ENCODE measurements around the gene PKP3.

Gene PKP3

DNA sequence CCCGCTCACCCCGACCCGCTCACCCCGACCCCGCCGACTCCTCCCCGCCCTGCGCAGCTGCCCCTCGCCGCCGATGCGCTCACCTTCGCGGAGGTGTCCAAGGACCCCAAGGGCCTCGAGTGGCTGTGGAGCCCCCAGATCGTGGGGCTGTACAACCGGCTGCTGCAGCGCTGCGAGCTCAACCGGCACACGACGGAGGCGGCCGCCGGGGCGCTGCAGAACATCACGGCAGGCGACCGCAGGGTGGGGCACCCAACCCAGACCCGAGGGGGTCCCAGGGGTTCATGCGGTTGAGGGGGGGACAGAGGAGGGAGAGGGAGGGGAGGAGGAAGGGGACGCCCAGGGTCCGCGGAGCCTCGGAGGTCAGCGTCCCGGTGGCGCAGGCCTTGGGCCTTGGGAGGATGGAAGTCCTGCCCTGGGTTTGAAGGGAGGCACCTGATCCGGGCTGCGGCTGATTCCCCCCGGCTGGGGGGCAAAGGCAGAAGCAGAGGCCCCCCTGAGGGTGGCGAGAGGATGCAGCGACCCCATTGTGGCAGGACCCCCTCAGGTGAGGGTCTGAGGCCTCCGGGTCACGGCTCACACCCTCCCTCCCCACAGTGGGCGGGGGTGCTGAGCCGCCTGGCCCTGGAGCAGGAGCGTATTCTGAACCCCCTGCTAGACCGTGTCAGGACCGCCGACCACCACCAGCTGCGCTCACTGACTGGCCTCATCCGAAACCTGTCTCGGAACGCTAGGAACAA lies 9.2 kb downstream of the PKP3 start:
- Histone ChIP-seq H3K4me1 (ENCODE audit: control insufficient read depth, insufficient read depth, low read length) (peaks cover 11% of the 10 kb centered on the region), H3K36me3 (ENCODE audit: control insufficient read depth, insufficient read depth, low read length, severe bottlenecking) (no peaks in the 10 kb centered on the region), H3K27me3 (replicated peaks; ENCODE audit: control insufficient read depth, insufficient read depth, low read length) (no peaks in the 10 kb centered on the region), H3K4me3 (ENCODE audit: low read length) (no peak overlapping the region), H3K9ac (ENCODE audit: low read length) (no peak overlapping the region), H3K9me3 (ENCODE audit: control insufficient read depth, low read length) (no peaks in the 10 kb centered on the region)
- DNase-seq (ENCODE audit: low read depth), result no peak

DNA sequence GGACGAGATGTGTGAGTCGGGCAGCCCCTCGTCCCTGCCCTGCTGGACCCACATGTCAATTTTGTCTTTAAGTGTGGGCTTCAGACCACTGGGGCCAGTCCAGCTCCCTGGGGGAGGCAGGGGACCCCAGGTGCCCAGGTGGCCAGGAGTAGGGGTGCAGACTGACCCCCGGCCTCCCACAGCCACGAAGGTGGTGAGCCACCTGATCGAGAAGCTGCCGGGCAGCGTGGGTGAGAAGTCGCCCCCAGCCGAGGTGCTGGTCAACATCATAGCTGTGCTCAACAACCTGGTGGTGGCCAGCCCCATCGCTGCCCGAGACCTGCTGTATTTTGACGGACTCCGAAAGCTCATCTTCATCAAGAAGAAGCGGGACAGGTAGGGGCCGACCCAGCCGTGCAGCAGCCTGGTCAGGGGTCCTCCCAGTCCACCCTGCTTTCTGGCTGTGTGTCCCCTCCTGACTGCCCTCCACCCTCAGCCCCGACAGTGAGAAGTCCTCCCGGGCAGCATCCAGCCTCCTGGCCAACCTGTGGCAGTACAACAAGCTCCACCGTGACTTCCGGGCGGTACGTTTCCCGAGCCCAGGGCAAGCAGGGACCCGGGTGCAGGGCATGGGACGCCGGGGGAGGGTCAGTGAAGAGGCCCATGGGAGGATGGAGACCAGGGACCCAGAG lies 9.9 kb downstream of the PKP3 start:
- H3K4me1 ChIP-seq (ENCODE audit: control insufficient read depth, insufficient read depth, low read length), result peaks cover 11% of the 10 kb centered on the region
- no peaks in the 10 kb centered on the region for H3K9me3 ChIP-seq (ENCODE audit: control insufficient read depth, low read length)
- no peak overlapping the region for H3K9ac ChIP-seq (ENCODE audit: low read length)
- H3K4me3 ChIP-seq (ENCODE audit: low read length), result no peak overlapping the region
- DNase-seq (ENCODE audit: low read depth), result no peak
- no peaks in the 10 kb centered on the region for H3K36me3 ChIP-seq (ENCODE audit: control insufficient read depth, insufficient read depth, low read length, severe bottlenecking)
- no peaks in the 10 kb centered on the region for H3K27me3 ChIP-seq (replicated peaks; ENCODE audit: control insufficient read depth, insufficient read depth, low read length)

DNA sequence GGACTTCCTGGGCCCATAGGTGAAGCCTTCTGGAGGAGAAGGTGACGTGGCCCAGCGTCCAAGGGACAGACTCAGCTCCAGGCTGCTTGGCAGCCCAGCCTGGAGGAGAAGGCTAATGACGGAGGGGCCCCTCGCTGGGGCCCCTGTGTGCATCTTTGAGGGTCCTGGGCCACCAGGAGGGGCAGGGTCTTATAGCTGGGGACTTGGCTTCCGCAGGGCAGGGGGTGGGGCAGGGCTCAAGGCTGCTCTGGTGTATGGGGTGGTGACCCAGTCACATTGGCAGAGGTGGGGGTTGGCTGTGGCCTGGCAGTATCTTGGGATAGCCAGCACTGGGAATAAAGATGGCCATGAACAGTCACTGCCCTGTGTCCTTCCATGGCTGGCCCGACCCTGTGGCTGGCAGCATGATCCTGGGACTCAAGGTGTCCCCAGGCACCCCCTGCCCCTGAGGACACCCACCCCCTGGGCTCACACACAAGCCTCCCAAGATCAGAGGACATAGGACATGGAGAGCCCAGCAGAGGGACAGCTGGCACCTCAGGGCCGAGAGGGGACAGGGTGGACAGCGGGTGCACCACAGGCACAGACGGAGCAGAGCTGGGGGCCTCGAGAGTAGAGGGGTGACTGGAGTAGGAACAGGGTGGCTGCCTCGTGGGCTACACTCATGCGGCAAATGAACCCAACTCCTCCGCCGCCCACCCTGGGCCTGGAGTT lies 10.7 kb downstream of the PKP3 start:
- no peaks in the 10 kb centered on the region for H3K9me3 ChIP-seq (ENCODE audit: control insufficient read depth, low read length)
- H3K27me3 ChIP-seq (replicated peaks; ENCODE audit: control insufficient read depth, insufficient read depth, low read length), result peaks cover under 1% of the 10 kb centered on the region
- DNase-seq (ENCODE audit: low read depth), result no peak
- H3K36me3 ChIP-seq (ENCODE audit: control insufficient read depth, insufficient read depth, low read length, severe bottlenecking), result no peaks in the 10 kb centered on the region
- H3K9ac ChIP-seq (ENCODE audit: low read length), result peak overlapping the region; percentile 72
- no peak overlapping the region for H3K4me3 ChIP-seq (ENCODE audit: low read length)
- peaks cover 11% of the 10 kb centered on the region for H3K4me1 ChIP-seq (ENCODE audit: control insufficient read depth, insufficient read depth, low read length)

DNA sequence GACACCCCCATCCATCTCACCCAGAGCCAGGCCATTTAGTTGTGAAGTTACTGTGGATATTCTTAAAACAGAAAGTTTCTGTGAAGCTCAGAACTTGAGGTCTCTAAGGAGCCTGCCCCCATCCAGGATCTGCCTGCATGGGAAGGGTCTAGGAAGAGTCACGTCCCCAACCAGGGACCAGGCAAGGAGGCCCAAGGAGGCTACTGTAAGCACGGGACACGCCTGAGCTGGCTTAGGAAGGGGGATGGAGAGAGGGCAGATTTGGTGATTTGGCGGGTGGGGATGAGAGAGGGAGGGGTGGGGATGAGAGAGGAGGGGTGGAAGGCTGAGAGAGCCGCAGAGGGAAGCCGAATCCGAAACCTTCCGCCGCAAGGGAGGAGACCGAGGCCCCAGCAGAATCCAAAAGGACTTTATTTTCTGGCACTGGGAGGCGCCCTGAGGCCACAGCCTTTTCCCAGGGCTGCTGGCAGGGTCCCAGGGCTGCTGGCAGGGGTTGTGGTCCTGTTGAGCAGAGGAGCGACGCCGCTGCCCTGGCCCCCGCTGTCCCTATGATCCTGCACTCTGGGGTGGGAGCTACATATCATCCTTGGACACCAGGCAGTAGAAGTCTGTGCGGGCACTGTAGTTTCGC lies 11.4 kb downstream of the PKP3 start:
- Histone ChIP-seq H3K4me1 (ENCODE audit: control insufficient read depth, insufficient read depth, low read length) (peaks cover 11% of the 10 kb centered on the region), H3K9ac (ENCODE audit: low read length) (peak overlapping the region; percentile 73), H3K9me3 (ENCODE audit: control insufficient read depth, low read length) (no peaks in the 10 kb centered on the region), H3K4me3 (ENCODE audit: low read length) (peak overlapping the region; percentile 79), H3K36me3 (ENCODE audit: control insufficient read depth, insufficient read depth, low read length, severe bottlenecking) (no peaks in the 10 kb centered on the region), H3K27me3 (replicated peaks; ENCODE audit: control insufficient read depth, insufficient read depth, low read length) (peaks cover 6% of the 10 kb centered on the region)
- DNase-seq (ENCODE audit: low read depth), result no peak

DNA sequence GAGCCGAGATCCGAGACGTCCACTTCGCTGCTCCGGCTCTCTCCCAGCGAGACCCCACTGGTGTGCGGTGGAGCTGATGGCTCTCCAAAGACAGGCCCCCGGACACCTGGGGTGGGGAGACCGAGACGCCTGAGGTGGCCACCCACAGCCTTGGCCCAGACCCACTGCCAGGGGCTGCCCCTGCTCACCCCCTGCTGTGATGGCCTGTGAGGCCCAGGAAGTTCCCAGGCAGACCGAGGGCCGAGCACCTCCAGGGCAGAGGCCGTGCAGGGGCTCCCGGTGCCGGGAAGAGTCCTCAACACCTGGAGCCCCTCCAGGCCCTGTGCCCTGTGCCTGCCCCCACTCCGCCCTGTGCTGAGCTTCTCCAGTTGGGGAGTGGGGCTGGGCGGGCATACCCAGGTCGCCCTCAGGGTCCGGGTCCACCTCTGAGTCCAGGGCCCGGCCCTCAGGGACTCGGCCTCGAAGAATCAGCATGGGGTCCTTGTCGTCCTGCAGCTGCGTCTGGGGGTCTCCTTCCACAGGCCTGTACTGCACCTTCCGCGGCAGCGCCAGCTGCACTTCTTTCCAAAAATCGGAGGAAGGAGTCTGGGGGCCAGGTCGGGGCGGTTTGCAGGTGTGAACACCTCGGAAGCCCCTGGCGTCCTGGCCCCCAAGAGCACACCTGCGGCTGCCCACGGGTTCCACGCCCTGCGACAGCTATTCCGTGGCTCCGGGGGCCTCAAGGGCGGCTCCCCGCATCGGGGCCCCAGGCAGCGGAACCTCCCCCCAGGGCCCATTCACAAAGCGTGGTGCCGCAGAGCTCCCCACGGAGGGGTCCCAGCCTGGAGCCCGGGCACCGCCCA lies 12.2 kb downstream of the PKP3 start:
- DNase-seq (ENCODE audit: low read depth), result no peak
- peak overlapping the region; percentile 79 for H3K4me3 ChIP-seq (ENCODE audit: low read length)

DNA sequence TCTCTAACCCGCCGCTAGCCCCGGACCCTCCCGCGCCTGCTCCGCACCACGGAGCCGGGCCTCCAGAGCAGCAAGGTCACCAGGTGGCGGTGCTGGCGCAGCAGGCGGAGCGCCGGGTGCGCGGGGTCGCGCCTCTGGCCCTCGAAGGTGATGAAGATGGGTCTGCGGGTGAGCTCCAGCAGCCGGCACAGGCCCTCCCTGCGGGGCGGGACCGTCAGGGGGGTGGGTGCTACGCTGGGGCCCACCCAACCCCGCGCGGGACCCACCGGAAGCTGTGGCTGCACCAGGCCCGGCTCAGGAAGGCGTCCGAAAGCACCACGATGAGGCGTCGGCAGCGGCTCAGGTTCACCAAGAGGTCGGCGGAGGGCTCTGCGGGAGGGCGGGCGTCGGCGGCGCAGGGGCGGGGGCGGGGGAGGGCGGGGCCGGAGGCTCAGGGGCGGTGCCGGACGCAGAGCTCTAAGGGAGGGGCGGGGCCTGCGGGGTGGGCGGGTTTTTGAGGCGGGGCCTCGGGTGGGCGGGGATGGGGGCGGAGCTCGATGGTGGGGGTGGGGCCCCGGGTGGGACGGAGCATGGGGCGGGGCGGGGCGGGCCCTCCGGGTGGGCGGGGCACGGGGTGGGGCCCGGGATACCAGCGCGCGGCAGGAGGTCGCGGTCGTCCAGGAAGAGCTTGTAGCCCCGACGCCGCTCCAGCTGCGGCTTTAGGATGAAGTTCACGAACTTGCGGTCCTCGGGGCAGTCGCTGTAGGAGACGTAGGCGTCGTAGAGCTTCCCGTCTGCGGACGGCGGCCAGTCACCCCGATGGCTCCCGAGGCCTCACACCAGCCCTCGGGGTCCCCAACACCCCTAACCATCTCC lies 13.0 kb downstream of the PKP3 start:
- Histone ChIP-seq H3K9ac (ENCODE audit: low read length) (peak overlapping the region; percentile 73), H3K9me3 (ENCODE audit: control insufficient read depth, low read length) (no peaks in the 10 kb centered on the region), H3K4me3 (ENCODE audit: low read length) (peak overlapping the region; percentile 79), H3K36me3 (ENCODE audit: control insufficient read depth, insufficient read depth, low read length, severe bottlenecking) (no peaks in the 10 kb centered on the region), H3K27me3 (replicated peaks; ENCODE audit: control insufficient read depth, insufficient read depth, low read length) (peaks cover 6% of the 10 kb centered on the region), H3K4me1 (ENCODE audit: control insufficient read depth, insufficient read depth, low read length) (peaks cover 11% of the 10 kb centered on the region)
- peak; percentile 79 for DNase-seq (ENCODE audit: low read depth)

More for the DNA sequence above, 12.2 kb downstream of the PKP3 start:
- Histone ChIP-seq H3K9me3 (ENCODE audit: control insufficient read depth, low read length) (no peaks in the 10 kb centered on the region), H3K9ac (ENCODE audit: low read length) (peak overlapping the region; percentile 73), H3K36me3 (ENCODE audit: control insufficient read depth, insufficient read depth, low read length, severe bottlenecking) (no peaks in the 10 kb centered on the region), H3K27me3 (replicated peaks; ENCODE audit: control insufficient read depth, insufficient read depth, low read length) (peaks cover 6% of the 10 kb centered on the region), H3K4me1 (ENCODE audit: control insufficient read depth, insufficient read depth, low read length) (peaks cover 11% of the 10 kb centered on the region)

DNA sequence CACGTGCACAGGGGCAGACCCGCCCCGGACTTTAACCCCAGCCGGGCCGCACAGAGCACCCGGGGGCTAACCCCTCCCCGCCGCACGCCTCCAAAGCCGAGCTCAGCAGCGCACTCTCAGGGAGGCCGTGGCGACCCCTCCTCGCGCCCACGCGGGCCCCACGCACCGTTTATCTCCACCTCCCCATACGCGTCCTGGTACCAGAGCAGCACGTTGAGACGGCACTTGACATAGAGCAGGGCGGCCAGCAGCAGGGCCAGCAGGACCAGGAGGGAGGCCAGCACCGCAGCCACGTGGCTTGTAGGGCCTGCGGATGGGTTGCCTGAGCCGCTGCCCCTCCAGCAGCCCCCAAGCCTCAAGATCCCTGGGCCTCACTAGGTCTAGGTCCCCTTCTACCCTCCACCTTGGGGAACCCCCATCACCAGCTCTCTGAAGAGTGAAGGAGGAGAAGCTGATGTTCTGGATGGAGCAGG lies 13.7 kb downstream of the PKP3 start:
- Histone ChIP-seq H3K9me3 (ENCODE audit: control insufficient read depth, low read length) (no peaks in the 10 kb centered on the region), H3K27me3 (replicated peaks; ENCODE audit: control insufficient read depth, insufficient read depth, low read length) (peaks cover 6% of the 10 kb centered on the region), H3K4me1 (ENCODE audit: control insufficient read depth, insufficient read depth, low read length) (peaks cover 11% of the 10 kb centered on the region), H3K36me3 (ENCODE audit: control insufficient read depth, insufficient read depth, low read length, severe bottlenecking) (no peaks in the 10 kb centered on the region), H3K4me3 (ENCODE audit: low read length) (no peak overlapping the region), H3K9ac (ENCODE audit: low read length) (no peak overlapping the region)
- no peak for DNase-seq (ENCODE audit: low read depth)

DNA sequence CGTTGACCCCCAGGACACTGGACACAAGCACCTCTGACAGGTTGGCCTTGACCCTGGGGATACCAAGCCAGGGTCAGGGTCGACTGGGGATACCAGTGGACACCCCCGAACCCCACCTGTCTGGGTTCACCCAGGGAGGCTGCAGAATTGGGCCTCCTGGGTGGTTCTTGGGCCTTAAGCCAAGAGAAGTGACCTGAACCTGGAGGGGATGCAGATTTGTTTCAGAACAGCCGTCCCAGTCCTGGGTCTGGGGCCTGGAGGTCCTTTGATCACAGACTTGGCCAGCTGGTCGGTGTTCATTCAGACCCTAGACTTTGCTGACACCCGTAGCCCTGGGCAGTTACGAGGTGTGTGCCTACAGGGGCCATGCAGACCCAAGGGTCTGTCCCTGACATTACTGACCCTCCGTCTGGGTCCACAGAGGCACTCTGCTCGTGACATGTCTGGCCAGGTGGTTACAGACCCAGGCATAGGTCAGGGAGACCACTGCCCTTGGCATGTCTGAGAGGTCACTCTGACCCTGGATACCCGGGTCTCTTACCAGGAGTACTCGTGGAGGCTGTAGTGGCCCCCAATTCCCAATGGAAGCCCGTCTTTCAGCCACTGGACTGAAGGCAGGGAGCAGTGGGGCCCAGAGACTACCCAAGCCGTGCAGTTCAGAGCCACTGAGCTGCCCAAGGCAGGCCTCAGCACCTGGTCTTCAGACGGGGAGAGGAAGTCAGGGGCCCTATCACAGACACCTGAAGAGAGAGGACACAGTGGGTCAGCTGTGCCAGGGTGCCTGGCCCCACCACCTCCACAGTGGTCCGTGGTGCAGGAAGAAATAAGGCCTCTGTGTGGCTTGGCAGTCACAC lies 14.4 kb downstream of the PKP3 start:
- Histone ChIP-seq H3K36me3 (ENCODE audit: control insufficient read depth, insufficient read depth, low read length, severe bottlenecking) (no peaks in the 10 kb centered on the region), H3K9me3 (ENCODE audit: control insufficient read depth, low read length) (no peaks in the 10 kb centered on the region), H3K4me1 (ENCODE audit: control insufficient read depth, insufficient read depth, low read length) (peaks cover 11% of the 10 kb centered on the region), H3K4me3 (ENCODE audit: low read length) (no peak overlapping the region), H3K27me3 (replicated peaks; ENCODE audit: control insufficient read depth, insufficient read depth, low read length) (peaks cover 6% of the 10 kb centered on the region), H3K9ac (ENCODE audit: low read length) (no peak overlapping the region)
- DNase-seq (ENCODE audit: low read depth), result no peak

DNA sequence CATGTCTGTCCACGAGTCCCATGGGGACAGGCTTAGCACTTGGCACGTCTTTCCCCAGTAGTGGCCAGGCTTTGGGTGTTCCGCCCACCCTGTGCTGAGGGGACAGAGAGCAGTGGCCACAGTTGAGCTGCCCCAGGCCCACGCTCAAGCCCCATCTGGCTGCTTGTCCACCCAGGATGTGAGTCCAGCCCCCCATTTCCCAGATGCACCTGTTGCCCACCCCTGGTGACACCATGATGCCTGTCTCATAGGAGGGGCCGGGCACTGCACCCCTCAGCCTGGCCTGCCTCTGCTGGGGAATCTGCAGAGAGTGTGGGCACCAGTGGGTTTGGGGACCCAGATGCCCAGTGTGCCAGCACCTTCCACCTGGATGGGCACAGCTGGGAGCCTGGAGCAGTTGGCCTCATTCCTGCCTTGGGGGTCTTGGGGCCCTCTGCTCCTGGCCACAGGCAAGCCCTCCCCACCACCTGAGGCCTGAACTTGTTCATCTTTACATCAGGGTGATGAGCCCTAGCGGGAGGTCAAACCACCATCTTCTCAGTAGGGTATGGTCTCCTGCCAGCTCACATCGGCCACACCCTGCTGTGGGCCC lies 15.1 kb downstream of the PKP3 start:
- Histone ChIP-seq H3K9me3 (ENCODE audit: control insufficient read depth, low read length) (no peaks in the 10 kb centered on the region), H3K9ac (ENCODE audit: low read length) (no peak overlapping the region), H3K36me3 (ENCODE audit: control insufficient read depth, insufficient read depth, low read length, severe bottlenecking) (no peaks in the 10 kb centered on the region), H3K27me3 (replicated peaks; ENCODE audit: control insufficient read depth, insufficient read depth, low read length) (peaks cover 6% of the 10 kb centered on the region), H3K4me3 (ENCODE audit: low read length) (no peak overlapping the region), H3K4me1 (ENCODE audit: control insufficient read depth, insufficient read depth, low read length) (peaks cover 11% of the 10 kb centered on the region)
- DNase-seq (ENCODE audit: low read depth), result no peak
